ENCODE measurements around the gene LLCFC1.

LLCFC1 gene
- 0 reads per million in 2 donors for total RNA-seq

GRCh38 chr7:142939226-142939910, at the start of gene LLCFC1:
LLCFC1 (plus strand) TSS chr7:142939484; CDS start chr7:142939622, 138 bp downstream.
- no peak for DNase-seq

DNA sequence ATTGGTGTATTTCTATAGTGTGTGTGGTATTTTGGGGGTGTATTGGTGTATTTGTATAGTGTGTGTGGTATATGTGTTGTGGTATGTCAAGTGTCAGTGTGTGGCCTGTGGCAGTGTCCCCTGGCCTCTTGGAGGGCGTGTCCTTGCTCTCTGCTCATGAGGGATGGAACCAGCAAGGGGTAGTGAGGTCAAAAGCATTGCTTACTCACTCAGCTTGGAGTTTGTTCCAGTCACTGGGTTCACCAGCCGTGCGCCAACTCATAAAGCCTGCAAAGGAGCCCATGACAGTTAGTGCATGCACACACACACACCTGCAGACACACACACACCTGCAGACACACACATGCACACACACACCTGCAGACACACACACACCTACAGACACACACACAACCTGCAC, 49.5 kb upstream of the LLCFC1 start:
- DNase-seq, result no peak

- no peak for DNase-seq
Measured at GRCh38 chr7:142890874-142891485, 48.3 kb upstream of the LLCFC1 start.

GRCh38 chr7:142891490-142892082, 47.7 kb upstream of the LLCFC1 start:
- no peak for DNase-seq

GRCh38 chr7:142892951-142893350, 46.3 kb upstream of the LLCFC1 start:
- DNase-seq, result no peak

DNA sequence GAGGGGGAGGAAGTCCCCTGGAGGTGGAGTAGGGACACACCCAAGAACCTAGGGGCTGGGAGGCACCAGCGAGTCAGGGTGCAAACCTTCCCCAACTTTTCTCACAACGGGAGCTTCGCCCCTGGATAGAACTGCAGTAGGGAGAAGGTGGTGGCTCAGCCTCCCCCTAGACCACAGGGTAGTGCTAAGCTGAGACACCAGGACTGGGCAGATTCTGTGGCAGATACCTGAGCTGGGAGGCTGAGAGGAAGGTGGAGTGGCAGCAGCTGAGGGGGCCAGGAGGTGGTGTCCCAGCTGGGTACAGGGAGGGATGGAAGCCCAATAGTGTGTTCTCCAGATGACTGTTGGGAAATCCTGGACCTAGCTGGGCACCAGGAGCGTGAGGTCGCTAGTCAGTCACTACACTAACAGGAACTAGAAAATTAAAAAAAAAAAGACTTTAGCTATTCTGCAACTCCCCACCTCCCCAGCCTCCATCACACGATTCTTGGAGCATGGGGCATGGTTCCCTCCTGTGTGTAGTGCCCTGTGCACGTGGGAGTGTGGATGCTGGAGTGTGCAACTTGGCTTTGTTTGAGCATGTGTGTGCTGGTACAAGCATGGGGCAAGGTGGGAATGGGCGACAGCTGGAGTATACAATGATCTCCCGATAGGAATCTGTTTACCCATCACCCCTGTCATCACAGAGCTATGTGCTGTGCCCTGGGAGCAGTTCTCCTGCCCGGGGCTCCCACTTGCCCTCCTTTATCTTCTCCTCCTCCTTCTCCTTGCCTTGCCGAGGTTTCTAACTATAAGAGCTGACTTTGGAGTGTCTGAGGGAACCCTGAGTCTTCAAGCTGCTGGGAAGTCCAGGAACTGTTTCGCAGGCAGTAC, 44.9 kb upstream of the LLCFC1 start:
- no peak for DNase-seq

DNA sequence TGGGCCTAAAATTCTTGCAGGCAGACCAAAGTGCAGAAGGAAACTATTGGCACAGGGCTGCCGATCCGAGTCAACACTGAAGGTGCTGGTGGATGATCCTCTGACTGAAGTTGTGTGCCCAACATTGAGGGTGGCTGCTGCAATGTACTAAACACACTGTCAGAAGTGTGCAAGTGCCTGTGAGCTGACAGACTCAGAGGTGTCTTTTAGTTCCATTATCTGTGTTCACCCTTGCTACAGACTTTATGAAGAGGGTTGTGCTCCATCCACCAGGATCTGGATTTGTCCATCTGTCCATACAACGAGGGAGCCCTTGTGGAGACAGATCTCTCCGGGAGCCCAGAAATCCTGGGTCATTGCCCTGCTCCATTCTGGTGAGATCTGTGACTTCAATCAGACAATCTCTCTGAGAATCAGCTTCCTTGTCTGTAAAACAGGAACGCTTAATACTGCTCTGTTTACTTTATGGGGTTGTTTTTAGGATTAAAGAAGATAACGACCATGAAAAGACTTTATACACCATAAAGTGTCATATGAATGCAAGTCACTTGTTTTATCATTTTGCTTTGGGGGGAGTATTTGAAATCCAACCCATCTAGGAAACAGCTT, 44.2 kb upstream of the LLCFC1 start:
- no peak for DNase-seq

- DNase-seq, result no peak
Measured at GRCh38 chr7:142896151-142896550, 43.1 kb upstream of the LLCFC1 start.

DNA sequence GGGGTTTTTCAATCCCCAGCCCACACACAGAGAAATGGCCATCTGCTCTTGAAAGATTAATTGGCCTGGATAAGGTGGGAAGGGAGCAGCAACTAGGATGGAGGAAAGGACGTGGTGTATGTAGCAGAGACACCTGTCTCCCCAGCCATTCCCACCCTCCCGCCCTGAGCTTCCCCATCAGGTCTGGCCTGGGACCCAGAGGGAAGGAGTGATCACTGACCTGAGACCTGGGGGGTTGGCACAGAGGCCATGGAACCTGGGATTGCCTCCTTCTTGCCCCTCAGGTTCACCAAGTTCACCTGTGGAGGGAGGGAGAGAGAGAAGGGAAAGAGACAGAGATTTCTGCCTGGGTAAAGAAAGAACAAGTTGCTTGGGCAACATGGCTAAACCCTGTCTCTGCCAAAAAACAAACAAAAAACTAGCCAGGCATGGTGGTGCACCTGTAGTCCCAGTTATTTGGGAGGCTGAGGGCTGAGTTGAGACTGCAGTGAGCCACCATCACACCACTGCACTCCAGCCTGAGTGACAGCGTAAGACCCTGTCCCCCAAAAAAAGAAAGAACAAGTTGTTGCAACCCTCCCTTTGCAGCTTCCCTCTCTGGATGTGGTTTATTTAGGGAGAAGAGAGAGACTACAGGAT, 42.4 kb upstream of the LLCFC1 start:
- DNase-seq, result no peak

- no peak for DNase-seq
Measured at GRCh38 chr7:142897691-142898090, 41.6 kb upstream of the LLCFC1 start.

GRCh38 chr7:142898377-142899170, 40.7 kb upstream of the LLCFC1 start:
- no peak for DNase-seq

DNA sequence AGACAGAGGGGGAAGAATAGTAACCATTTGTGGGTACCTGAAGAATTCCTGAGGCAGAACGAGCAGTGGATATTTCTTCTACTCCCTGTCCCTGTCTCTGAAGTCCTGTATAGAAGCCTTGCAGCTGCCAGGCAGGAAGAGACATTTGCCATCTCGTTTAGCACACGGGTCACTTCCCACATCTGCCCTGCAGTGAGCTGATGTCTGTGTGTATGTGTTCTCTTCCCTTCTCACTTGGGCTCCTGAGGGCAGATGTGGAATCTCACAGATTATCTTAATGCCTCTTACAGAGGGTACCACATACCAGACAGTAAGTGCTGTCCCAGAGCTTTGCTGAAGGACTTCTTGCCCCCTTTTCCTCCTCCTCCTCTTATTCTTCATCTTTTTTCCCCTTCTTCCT, 39.6 kb upstream of the LLCFC1 start:
- DNase-seq, result no peak

DNA sequence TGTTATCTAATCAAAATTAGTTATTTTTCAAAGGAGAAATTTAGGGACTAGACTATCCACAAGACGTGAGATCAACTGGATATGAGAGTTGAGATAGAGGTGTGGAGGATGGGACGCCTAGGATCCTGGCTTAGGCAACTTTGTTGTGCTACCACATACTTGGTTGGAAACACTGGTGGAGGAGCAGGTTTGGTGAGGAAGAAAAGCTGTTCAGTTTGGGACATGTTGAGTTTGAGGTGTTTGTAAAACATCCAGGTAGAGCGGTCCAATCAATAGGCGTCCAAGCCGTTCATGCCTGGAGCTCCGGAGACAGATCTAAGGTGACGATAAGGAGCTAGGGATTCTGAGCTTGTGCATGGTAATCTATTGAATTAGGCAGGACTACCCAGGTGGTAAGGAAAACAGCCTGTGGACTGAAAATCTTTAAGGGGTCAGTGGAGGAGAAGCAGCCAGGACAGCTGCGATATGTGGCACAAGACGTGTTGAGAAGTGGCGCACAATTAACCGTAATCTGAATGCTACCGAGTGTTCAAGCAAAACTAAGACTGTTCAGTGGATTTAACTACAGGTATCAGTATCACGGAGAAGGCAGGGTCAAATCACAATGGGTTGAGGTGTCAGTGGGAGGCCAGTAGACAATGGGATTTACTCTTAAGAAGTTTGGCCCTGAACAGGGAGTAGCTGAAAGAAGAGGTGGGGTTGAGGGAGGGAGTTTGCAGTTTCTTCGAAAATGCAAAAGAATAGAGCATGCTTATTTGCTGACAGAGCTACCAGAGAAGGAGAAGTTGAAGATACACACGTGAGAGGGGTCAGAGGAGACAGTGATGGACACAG, 37.6 kb upstream of the LLCFC1 start:
- DNase-seq, result no peak

- no peak for DNase-seq
Measured at GRCh38 chr7:142904128-142904527, 35.2 kb upstream of the LLCFC1 start.

DNA sequence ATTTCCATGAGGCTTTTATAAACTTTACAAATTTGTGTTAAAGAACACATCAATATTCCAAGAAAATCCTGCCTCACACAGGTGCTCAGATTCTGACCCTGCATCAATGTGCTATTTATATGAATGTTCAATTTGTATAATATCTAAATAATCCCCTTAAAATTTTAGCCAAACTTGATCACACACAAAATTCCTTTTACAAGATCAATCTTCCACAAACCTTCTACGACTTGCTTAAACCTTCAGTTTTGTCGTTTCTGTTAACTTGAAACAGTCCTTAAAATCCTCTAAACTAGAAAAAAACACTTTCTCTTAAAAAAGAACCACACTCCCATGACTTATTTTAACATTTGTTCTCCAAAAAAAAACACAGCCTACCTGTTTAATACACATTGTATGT, 33.5 kb upstream of the LLCFC1 start:
- DNase-seq, result no peak

GRCh38 chr7:142906643-142907042, 32.6 kb upstream of the LLCFC1 start:
- DNase-seq, result no peak

- DNase-seq, result no peak
Measured at GRCh38 chr7:142908290-142908689, 31.0 kb upstream of the LLCFC1 start.

DNA sequence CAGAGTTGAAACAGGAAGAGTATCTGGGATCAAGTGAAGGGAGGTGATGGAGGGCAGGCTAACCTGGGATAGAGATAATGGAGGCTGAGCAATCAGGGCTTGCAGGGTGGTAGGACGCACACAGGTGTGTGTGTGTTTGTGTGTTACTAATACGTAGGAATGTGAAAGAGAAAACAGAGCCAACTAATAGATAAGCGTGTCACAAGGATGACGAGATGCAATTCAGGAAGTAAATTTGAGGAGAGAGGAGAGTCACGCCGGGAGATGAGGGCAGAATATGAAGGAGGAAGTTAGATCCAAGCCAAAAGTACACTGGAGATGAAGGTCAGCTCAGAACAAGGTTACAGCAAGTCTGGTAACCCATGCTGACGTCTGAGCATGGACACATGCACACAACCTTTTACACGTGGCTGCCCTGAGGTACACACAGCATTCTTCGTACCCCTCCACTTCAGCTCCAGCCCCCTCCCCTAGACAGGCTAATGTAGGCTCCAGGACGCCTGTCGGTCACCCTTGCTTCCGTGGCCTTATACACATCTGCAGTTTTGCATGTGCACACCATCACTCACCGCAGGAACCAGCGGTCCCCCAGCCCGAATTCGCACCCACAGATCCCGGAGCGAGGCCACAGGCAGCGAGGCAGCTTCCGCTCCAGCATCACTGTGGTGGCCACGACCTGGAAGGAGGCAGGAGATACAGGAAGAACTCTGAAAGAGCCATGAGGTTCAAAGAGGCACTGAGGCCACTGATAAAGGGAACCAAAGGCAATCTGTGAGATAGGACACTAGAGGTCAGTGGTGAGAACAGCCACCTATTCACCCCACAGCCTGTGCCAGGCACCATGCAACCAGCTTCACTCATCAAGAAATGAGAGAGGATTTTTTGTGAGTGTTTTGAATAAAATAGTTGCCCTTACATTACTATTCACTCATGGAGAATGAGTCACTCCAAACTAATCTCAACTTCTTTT, 30.1 kb upstream of the LLCFC1 start:
- no peak for DNase-seq

- no peak for DNase-seq
Measured at GRCh38 chr7:142910031-142910433, 29.3 kb upstream of the LLCFC1 start.

Measured in T-helper 9 cell (primary cell).